ENCODE results near the gene RAB38.

GRCh38 chr11:88101881-88102597, 73.2 kb downstream of the RAB38 start:
- TF ChIP-seq CTCF (IDR thresholded peaks at IDR 0.05) (no peak), MLX (CRISPR knock-in tag; IDR thresholded peaks at IDR 0.05) (no peak), NFYB (CRISPR knock-in tag; conservative IDR thresholded peaks at IDR 0.05; ENCODE audit: low read depth) (no peak), ZNF138 (CRISPR knock-in tag; conservative IDR thresholded peaks at IDR 0.05) (no peak), NR1H2 (CRISPR knock-in tag; IDR thresholded peaks at IDR 0.05) (no peak), ZNF317 (CRISPR knock-in tag; IDR thresholded peaks at IDR 0.05; ENCODE audit: borderline replicate concordance, low read depth) (no peak), ZNF416 (CRISPR knock-in tag; IDR thresholded peaks at IDR 0.05) (no peak), E2F1 (CRISPR knock-in tag; IDR thresholded peaks at IDR 0.05) (no peak), ZNF121 (CRISPR knock-in tag; IDR thresholded peaks at IDR 0.05) (no peak), USF1 (CRISPR knock-in tag; IDR thresholded peaks at IDR 0.05) (no peak)
- TF ChIP-seq, protein P1, sequence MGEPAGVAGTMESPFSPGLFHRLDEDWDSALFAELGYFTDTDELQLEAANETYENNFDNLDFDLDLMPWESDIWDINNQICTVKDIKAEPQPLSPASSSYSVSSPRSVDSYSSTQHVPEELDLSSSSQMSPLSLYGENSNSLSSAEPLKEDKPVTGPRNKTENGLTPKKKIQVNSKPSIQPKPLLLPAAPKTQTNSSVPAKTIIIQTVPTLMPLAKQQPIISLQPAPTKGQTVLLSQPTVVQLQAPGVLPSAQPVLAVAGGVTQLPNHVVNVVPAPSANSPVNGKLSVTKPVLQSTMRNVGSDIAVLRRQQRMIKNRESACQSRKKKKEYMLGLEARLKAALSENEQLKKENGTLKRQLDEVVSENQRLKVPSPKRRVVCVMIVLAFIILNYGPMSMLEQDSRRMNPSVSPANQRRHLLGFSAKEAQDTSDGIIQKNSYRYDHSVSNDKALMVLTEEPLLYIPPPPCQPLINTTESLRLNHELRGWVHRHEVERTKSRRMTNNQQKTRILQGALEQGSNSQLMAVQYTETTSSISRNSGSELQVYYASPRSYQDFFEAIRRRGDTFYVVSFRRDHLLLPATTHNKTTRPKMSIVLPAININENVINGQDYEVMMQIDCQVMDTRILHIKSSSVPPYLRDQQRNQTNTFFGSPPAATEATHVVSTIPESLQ (CRISPR knock-in tag; IDR thresholded peaks at IDR 0.05): no peak
- TF ChIP-seq, protein P2, sequence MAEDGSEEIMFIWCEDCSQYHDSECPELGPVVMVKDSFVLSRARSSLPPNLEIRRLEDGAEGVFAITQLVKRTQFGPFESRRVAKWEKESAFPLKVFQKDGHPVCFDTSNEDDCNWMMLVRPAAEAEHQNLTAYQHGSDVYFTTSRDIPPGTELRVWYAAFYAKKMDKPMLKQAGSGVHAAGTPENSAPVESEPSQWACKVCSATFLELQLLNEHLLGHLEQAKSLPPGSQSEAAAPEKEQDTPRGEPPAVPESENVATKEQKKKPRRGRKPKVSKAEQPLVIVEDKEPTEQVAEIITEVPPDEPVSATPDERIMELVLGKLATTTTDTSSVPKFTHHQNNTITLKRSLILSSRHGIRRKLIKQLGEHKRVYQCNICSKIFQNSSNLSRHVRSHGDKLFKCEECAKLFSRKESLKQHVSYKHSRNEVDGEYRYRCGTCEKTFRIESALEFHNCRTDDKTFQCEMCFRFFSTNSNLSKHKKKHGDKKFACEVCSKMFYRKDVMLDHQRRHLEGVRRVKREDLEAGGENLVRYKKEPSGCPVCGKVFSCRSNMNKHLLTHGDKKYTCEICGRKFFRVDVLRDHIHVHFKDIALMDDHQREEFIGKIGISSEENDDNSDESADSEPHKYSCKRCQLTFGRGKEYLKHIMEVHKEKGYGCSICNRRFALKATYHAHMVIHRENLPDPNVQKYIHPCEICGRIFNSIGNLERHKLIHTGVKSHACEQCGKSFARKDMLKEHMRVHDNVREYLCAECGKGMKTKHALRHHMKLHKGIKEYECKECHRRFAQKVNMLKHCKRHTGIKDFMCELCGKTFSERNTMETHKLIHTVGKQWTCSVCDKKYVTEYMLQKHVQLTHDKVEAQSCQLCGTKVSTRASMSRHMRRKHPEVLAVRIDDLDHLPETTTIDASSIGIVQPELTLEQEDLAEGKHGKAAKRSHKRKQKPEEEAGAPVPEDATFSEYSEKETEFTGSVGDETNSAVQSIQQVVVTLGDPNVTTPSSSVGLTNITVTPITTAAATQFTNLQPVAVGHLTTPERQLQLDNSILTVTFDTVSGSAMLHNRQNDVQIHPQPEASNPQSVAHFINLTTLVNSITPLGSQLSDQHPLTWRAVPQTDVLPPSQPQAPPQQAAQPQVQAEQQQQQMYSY (CRISPR knock-in tag; IDR thresholded peaks at IDR 0.05): no peak

All from WTC11 (cell line).